ENCODE measurements around the gene SLCO3A1. TPM values are rescaled to one million over a fixed set of nuclear protein-coding genes. Genes with fewer than 3 reads are reported as not detected.

Gene SLCO3A1
- total and polyA plus RNA-seq, 2 of the 8 experiments (the other 6 are each of a cell fraction or from before 2014, with no cell fraction given), result 15.1 to 20.4 TPM

- Histone ChIP-seq H3K27me3 (replicated peaks in 1 of 4; ENCODE audit: control insufficient read depth in 3 of 4, extremely low read depth in 1 of 4, insufficient read depth in 3 of 4, low read length in 3 of 4) (no peaks in the 10 kb centered on the region), H3K79me1 (ENCODE audit: low read depth, low read length) (peaks cover 8% of the 10 kb centered on the region; the same call in 1 of the 2 replicates), H3K18ac (ENCODE audit: extremely low read depth, low read length) (no peak overlapping the region), H3K9me3 (ENCODE audit: insufficient read depth in 2 of 2, low read depth in 1 of 2, low read length in 1 of 2) (no peaks in the 10 kb centered on the region), H3K23me2 (ENCODE audit: low read depth, low read length) (no peaks in the 10 kb centered on the region), H3K36me3 (ENCODE audit: control insufficient read depth in 2 of 4, insufficient read depth in 4 of 4, low read length in 3 of 4) (no peaks in the 10 kb centered on the region), H3K4me3 (ENCODE audit: extremely low read depth in 1 of 4, insufficient read depth in 2 of 4, low read depth in 3 of 4, low read length in 4 of 4) (no peak overlapping the region), H2BK15ac (ENCODE audit: low read length) (no peak overlapping the region), H2BK5ac (ENCODE audit: low read depth, low read length) (no peak overlapping the region), H4K5ac (ENCODE audit: insufficient read length, low read depth, low read length) (no peak overlapping the region), H3K79me2 (ENCODE audit: control insufficient read depth in 1 of 2, insufficient read depth in 2 of 2, low read length in 2 of 2) (peaks cover 0 to 19% of the 10 kb centered on the region in 2 experiments; a peak in 2 of 4 replicates), H4K8ac (ENCODE audit: extremely low read depth, insufficient read depth, low read length) (no peak overlapping the region), H3K4me2 (ENCODE audit: insufficient read depth in 1 of 2, low read depth in 2 of 2, low read length in 2 of 2) (no peak overlapping the region), H4K20me1 (replicated peaks in 1 of 2; ENCODE audit: control insufficient read depth in 1 of 2, insufficient read depth in 2 of 2, low read length in 2 of 2) (no peaks in the 10 kb centered on the region), H3K4me1 (replicated peaks in 1 of 4; ENCODE audit: control insufficient read depth in 3 of 4, insufficient read depth in 4 of 4, low read length in 3 of 4) (peaks cover 25 to 40% (median 31%) of the 10 kb centered on the region in 4 experiments), H2BK20ac (ENCODE audit: low read length) (no peak overlapping the region), H3K27ac (ENCODE audit: low read depth, low read length) (no peak overlapping the region), H3K23ac (ENCODE audit: insufficient read length) (no peak overlapping the region), H2AFZ (ENCODE audit: low read length) (no peak overlapping the region), H3K56ac (replicated peaks; ENCODE audit: insufficient read length, low read depth, low read length) (no peak overlapping the region), H3K14ac (ENCODE audit: insufficient read length) (no peak overlapping the region), H4K91ac (replicated peaks; ENCODE audit: insufficient read length, low read length) (no peak overlapping the region), H3K9ac (replicated peaks in 1 of 4; ENCODE audit: extremely low read depth in 1 of 4, low read depth in 3 of 4, low read length in 3 of 4) (no peak overlapping the region), H2AK5ac (ENCODE audit: low read depth, low read length) (no peak overlapping the region), H2BK120ac (replicated peaks; ENCODE audit: low read depth, low read length) (no peak overlapping the region), H2BK12ac (ENCODE audit: low read depth, low read length) (no peak overlapping the region), H3K4ac (replicated peaks; ENCODE audit: insufficient read length, low read depth, low read length) (no peak overlapping the region)
- ChIA-PET POLR2A (ENCODE audit: partially characterized antibody) (no interaction called here), CTCF (ENCODE audit: partially characterized antibody) (interaction anchor here (0.6 to 1.4 kb wide), 5 partner anchors 24 to 238 kb away, joined by 3 to 5 read pairs (median 3); no protein-coding TSS in a partner anchor)
- TF ChIP-seq PHF8 (conservative IDR thresholded peaks at IDR 0.05; ENCODE audit: low read depth, low read length) (no peak), HDAC2 (IDR thresholded peaks at IDR 0.05; ENCODE audit: borderline replicate concordance in 1 of 2, low read depth in 2 of 2, low read length in 2 of 2) (no peak), BRCA1 (IDR thresholded peaks at IDR 0.05; ENCODE audit: low read depth, low read length) (no peak), KDM5A (IDR thresholded peaks at IDR 0.05; ENCODE audit: low read length) (no peak), RXRA (IDR thresholded peaks at IDR 0.05; ENCODE audit: insufficient read depth, low read depth, low read length) (no peak), HDAC6 (IDR thresholded peaks at IDR 0.05; ENCODE audit: low read depth, low read length) (no peak), CREB1 (IDR thresholded peaks at IDR 0.05) (no peak), SIRT6 (IDR thresholded peaks at IDR 0.05; ENCODE audit: low read length) (no peak)
- 76% methylated on average over 6 of the region's 6 CpGs; no CpG with 5 or more reads in 1 of the 2 experiments for WGBS, 2 experiments (ENCODE audit: extremely low coverage in 1 of 2, insufficient coverage in 1 of 2, insufficient read length in 1 of 2, insufficient replicate concordance in 2 of 2, low coverage in 1 of 2, low lambda C conversion rate in 2 of 2, missing lambda C conversion rate in 1 of 2)
- FAIRE-seq (no peak), DNase-seq (ENCODE audit: low read depth in 1 of 2, low spot score in 2 of 2) (no peak)
These were observed 90.8 kb downstream of the SLCO3A1 start for GRCh38 chr15:91944331-91944730.
